Measurements from ENCODE around the gene MASP1. TPM values are rescaled to one million over a fixed set of nuclear protein-coding genes. Genes with fewer than 3 reads are reported as not detected.
"Not testable (repeated sequence)": the region's sequence is repeated elsewhere in the genome, so short reads cannot be mapped to it uniquely, and the experiment has no call there.

The MASP1 gene
- total and polyA plus RNA-seq, 11 donors, result 84.1 to 245 (median 154) TPM

GRCh38 chr3:187207062-187207461 is 84.5 kb downstream of the MASP1 start:
- TF ChIP-seq CTCF (IDR thresholded peaks at IDR 0.05), result no peak
- TF ChIP-seq POLR2A (IDR thresholded peaks at IDR 0.05), result no peak
- Histone ChIP-seq H3K9me3 (no peaks in the 10 kb centered on the region), H3K27me3 (no peaks in the 10 kb centered on the region), H3K36me3 (no peaks in the 10 kb centered on the region), H3K4me3 (no peak overlapping the region), H3K4me1 (peaks cover 0 to 39% (median 18%) of the 10 kb centered on the region in 12 donors), H3K27ac (peak overlapping the region in 4 of 12 donors; percentile 39 to 63 (median 58))
- ATAC-seq, result no peak
- intact Hi-C loops (cut with DNase I), result no loop called here
- DNase-seq, result no peak
- 74 to 85% (median 80%) methylated on average over 2 of the region's 2 CpGs for WGBS, 4 donors

GRCh38 chr3:187205683-187206082 is 85.9 kb downstream of the MASP1 start:
- Histone ChIP-seq H3K9me3 (no peaks in the 10 kb centered on the region), H3K36me3 (no peaks in the 10 kb centered on the region), H3K27ac (no peak overlapping the region), H3K4me1 (peaks cover 0 to 30% (median 15%) of the 10 kb centered on the region in 12 donors), H3K4me3 (no peak overlapping the region), H3K27me3 (no peaks in the 10 kb centered on the region)
- WGBS, 4 donors, result 72 to 82% (median 78%) methylated on average over 1 to 2 of the region's 2 CpGs
- DNase-seq (no peak), ATAC-seq (no peak)
- intact Hi-C loops (cut with DNase I), result no loop called here
- TF ChIP-seq CTCF (IDR thresholded peaks at IDR 0.05), result no peak
- TF ChIP-seq POLR2A (IDR thresholded peaks at IDR 0.05), result no peak

- DNase-seq; H3K36me3 ChIP-seq; H3K27ac ChIP-seq; H3K27me3 ChIP-seq; intact Hi-C loops (cut with DNase I); H3K9me3 ChIP-seq; H3K4me3 ChIP-seq; H3K4me1 ChIP-seq: not testable (repeated sequence)
- peak in 1 of 4 donors; percentile 12 for ATAC-seq
- WGBS, 4 donors, result 94 to 95% (median 95%) methylated on average over 39 to 44 of the region's 44 CpGs
These were observed 92.0 kb downstream of the MASP1 start for GRCh38 chr3:187199463-187200050.

GRCh38 chr3:187198490-187198889 is 93.0 kb downstream of the MASP1 start:
- Histone ChIP-seq H3K9me3 (no peaks in the 10 kb centered on the region), H3K27me3 (no peaks in the 10 kb centered on the region), H3K4me3 (no peak overlapping the region), H3K27ac (no peak overlapping the region), H3K4me1 (no peaks in the 10 kb centered on the region), H3K36me3 (no peaks in the 10 kb centered on the region)
- ATAC-seq (no peak), DNase-seq (no peak)
- TF ChIP-seq POLR2A (IDR thresholded peaks at IDR 0.05) (no peak), CTCF (IDR thresholded peaks at IDR 0.05) (no peak)
- intact Hi-C loops (cut with DNase I), result no loop called here
- 89 to 95% (median 93%) methylated on average over 4 of the region's 4 CpGs for WGBS, 4 donors

- Histone ChIP-seq H3K4me1 (peaks cover 0 to 4% (median 0%) of the 10 kb centered on the region in 12 donors), H3K9me3 (no peaks in the 10 kb centered on the region), H3K36me3 (no peaks in the 10 kb centered on the region), H3K27ac (no peak within 1 kb of the TSS), H3K4me3 (no peak within 1 kb of the TSS), H3K27me3 (no peaks in the 10 kb centered on the region)
- 59 to 70% (median 66%) methylated on average over 8 of the region's 8 CpGs for WGBS, 4 donors
- intact Hi-C loops (cut with DNase I), result no loop called here
- DNase-seq (no peak), ATAC-seq (no peak)
- no peak for TF ChIP-seq CTCF (IDR thresholded peaks at IDR 0.05)
These were observed 94.2 kb downstream of the MASP1 start, which contains the start of gene RTP1 for GRCh38 chr3:187197335-187197649. TSS of gene RTP1 (plus strand) at chr3:187197486. CDS start at chr3:187197516, 30 bp downstream.
